GM15510 (cell line): Measurements from ENCODE around the gene NXPE3.

Source experiments
- POLR2A ChIP-seq: IDR thresholded peaks from 3 replicates; pipeline ENCODE4 v1.6.1; 2011; ENCODE audit warnings: borderline replicate concordance; ENCODE audit not compliant: insufficient read length; ENCODE audit errors: extremely low read depth

Gene NXPE3

GRCh38 chr3:101821503-101821902 is 42.5 kb downstream of the NXPE3 start:
- no peak for TF ChIP-seq POLR2A

- TF ChIP-seq POLR2A: no peak
Observed at GRCh38 chr3:101823525-101823924, 44.5 kb downstream of the NXPE3 start.

- TF ChIP-seq POLR2A: no peak
Observed at GRCh38 chr3:101824702-101825101, 45.7 kb downstream of the NXPE3 start.

- TF ChIP-seq POLR2A: no peak
Observed at GRCh38 chr3:101825904-101826445, 47.0 kb downstream of the NXPE3 start.

- peak; percentile 75 for TF ChIP-seq POLR2A
Observed at GRCh38 chr3:101827211-101828174, 48.5 kb downstream of the NXPE3 start.

GRCh38 chr3:101828276-101828675 is 49.3 kb downstream of the NXPE3 start:
- no peak for TF ChIP-seq POLR2A

GRCh38 chr3:101828691-101829436 is 49.9 kb downstream of the NXPE3 start:
- TF ChIP-seq POLR2A: peak; percentile 55

GRCh38 chr3:101829437-101829830 is 50.4 kb downstream of the NXPE3 start:
- no peak for TF ChIP-seq POLR2A

GRCh38 chr3:101829874-101830273 is 50.9 kb downstream of the NXPE3 start:
- no peak for TF ChIP-seq POLR2A

GRCh38 chr3:101833446-101833974 is 54.5 kb downstream of the NXPE3 start:
- TF ChIP-seq POLR2A: no peak

GRCh38 chr3:101835676-101836075 is 56.7 kb downstream of the NXPE3 start:
- TF ChIP-seq POLR2A: no peak

GRCh38 chr3:101836160-101836559 is 57.1 kb downstream of the NXPE3 start:
- TF ChIP-seq POLR2A: no peak

- no peak for TF ChIP-seq POLR2A
Observed at GRCh38 chr3:101836652-101837598, 57.9 kb downstream of the NXPE3 start.

GRCh38 chr3:101838691-101839090 is 59.7 kb downstream of the NXPE3 start:
- TF ChIP-seq POLR2A: no peak

GRCh38 chr3:101840066-101840465 is 61.1 kb downstream of the NXPE3 start:
- no peak for TF ChIP-seq POLR2A
